ENCODE data around the gene CYB561.

The CYB561 gene

GRCh38 chr17:63438092-63439051 lies 7.7 kb downstream of the CYB561 start:
- no peak for DNase-seq (ENCODE audit: low read depth)
- H3K4me3 ChIP-seq (ENCODE audit: low read depth, low read length) = no peak overlapping the region
- TF ChIP-seq, protein P1, sequence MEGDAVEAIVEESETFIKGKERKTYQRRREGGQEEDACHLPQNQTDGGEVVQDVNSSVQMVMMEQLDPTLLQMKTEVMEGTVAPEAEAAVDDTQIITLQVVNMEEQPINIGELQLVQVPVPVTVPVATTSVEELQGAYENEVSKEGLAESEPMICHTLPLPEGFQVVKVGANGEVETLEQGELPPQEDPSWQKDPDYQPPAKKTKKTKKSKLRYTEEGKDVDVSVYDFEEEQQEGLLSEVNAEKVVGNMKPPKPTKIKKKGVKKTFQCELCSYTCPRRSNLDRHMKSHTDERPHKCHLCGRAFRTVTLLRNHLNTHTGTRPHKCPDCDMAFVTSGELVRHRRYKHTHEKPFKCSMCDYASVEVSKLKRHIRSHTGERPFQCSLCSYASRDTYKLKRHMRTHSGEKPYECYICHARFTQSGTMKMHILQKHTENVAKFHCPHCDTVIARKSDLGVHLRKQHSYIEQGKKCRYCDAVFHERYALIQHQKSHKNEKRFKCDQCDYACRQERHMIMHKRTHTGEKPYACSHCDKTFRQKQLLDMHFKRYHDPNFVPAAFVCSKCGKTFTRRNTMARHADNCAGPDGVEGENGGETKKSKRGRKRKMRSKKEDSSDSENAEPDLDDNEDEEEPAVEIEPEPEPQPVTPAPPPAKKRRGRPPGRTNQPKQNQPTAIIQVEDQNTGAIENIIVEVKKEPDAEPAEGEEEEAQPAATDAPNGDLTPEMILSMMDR (IDR thresholded peaks at IDR 0.05; ENCODE audit: control insufficient read depth, extremely low read depth, insufficient read depth) = no peak

- TF ChIP-seq, protein P1 (IDR thresholded peaks at IDR 0.05; ENCODE audit: control insufficient read depth, extremely low read depth, insufficient read depth) = no peak
- DNase-seq (ENCODE audit: low read depth) = no peak
- no peak overlapping the region for H3K4me3 ChIP-seq (ENCODE audit: low read depth, low read length)
Observed at GRCh38 chr17:63437287-63438091, 8.6 kb downstream of the CYB561 start.

- peak overlapping the region; percentile 30 for H3K4me3 ChIP-seq (ENCODE audit: low read depth, low read length)
- TF ChIP-seq, protein P1 (IDR thresholded peaks at IDR 0.05; ENCODE audit: control insufficient read depth, extremely low read depth, insufficient read depth) = peak; percentile 27
- DNase-seq (ENCODE audit: low read depth) = no peak
Observed at GRCh38 chr17:63436523-63437110, 9.5 kb downstream of the CYB561 start.

DNA sequence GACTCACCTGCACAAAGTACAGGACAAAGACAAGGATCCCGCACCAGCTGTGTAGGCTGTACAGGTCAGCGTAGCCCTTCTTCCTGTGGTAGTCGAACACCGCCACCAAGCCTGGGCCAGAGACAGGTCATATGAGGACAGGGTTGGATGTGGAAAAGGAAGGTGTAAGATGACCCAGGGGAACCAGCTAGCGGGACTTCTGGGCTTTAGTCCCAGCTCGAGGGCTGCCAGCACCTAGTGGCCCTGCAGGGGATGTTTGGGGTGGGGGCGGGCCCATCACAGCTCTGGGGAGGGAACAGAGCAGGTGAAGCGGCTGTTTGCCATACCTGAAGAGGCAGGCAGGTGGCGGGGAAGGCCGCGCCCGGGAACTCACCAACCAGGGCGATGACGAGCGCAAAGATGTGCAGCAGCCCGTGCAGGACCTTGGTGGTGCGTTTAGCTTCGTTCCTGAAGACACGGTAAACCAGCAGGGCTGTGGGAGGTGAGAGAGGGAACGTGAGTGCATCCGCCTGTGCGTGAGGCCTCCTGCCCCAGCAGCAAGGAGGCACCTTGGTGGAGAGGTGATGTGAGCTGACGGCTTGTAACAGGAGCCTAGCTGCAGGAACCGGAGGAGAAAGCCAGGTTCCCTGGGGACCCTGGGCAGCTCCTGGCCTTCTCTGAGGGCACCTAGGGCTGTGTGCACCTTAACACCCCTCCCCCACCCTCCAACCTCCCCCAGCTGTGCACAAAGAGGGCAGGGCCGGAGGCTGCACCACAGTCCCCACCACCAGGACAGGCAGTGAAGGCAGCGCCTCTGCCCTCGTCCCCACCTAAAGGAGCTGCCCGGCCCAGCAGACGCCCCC lies 10.2 kb downstream of the CYB561 start:
- peak overlapping the region; percentile 35 for H3K4me3 ChIP-seq (ENCODE audit: low read depth, low read length)
- TF ChIP-seq, protein P1 (IDR thresholded peaks at IDR 0.05; ENCODE audit: control insufficient read depth, extremely low read depth, insufficient read depth) = peak; percentile 74
- peak; percentile 97 for DNase-seq (ENCODE audit: low read depth)

- DNase-seq (ENCODE audit: low read depth) = no peak
- peak overlapping the region; percentile 35 for H3K4me3 ChIP-seq (ENCODE audit: low read depth, low read length)
- TF ChIP-seq, protein P1 (IDR thresholded peaks at IDR 0.05; ENCODE audit: control insufficient read depth, extremely low read depth, insufficient read depth) = peak; percentile 38
Observed at GRCh38 chr17:63434951-63435571, 11.0 kb downstream of the CYB561 start.
